DMS153 treated with DMSO at 0.1 percent for 48 hours (cell line): ENCODE data around the gene VTI1A.
"Not testable (repeated sequence)": the region's sequence is repeated elsewhere in the genome, so short reads cannot be mapped to it uniquely, and the experiment has no call there.

Source experiments
- DNase-seq: peaks from one replicate; lab custom pipeline; 2025; ENCODE audit not compliant: unreplicated experiment; lab: John Stamatoyannopoulos, UW

Gene VTI1A

GRCh38 chr10:112716076-112716475 is 269.1 kb downstream of the VTI1A start:
- DNase-seq, result no peak

DNA sequence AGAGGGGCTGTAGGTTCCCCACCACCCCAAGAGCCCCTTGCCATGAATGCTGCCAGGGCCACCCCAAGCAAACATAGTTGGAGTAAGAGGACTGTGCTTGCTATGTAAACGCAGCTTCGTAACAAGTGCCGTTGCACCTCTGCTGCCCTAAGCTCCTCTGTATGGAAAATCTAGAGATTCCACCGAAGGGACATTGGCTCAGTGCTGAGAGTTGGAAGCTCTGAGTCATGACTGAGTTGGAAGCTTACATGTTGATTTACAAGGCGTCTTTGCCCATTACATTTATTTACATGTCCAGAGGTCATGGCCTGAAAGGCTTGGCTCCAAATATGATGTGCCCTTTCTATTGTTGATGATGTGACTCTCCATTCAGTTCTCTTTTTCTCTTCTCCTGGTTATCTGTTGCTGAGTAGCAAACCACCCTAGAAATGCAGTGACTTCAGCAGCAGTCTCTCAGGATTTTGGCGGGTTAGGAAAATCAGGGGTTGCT is 270.0 kb downstream of the VTI1A start:
- no peak for DNase-seq

GRCh38 chr10:112720178-112720577 is 273.2 kb downstream of the VTI1A start:
- no peak for DNase-seq

- no peak for DNase-seq
These were observed 274.2 kb downstream of the VTI1A start for GRCh38 chr10:112721080-112721698.

GRCh38 chr10:112722758-112723157 is 275.7 kb downstream of the VTI1A start:
- no peak for DNase-seq

DNA sequence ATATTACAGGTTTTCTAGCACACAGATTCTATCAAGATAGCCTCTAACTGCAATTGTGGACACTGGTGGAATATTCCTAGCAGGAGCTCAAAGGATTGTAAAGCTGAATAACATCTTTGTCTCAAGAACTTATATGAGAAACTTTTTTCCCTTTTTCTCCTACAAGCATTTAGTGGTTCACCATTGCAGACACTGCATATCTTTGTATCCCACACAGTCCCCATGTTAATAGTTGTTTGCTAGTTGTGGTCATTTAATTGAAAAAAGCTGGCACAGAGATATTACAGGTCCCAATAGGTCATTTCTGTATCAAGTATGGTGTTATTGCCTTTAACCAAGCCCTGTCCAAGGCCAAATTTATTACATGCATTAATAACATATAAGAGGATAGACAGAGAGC is 276.9 kb downstream of the VTI1A start:
- no peak for DNase-seq

- DNase-seq, result no peak
These were observed 277.5 kb downstream of the VTI1A start for GRCh38 chr10:112724404-112724991.

GRCh38 chr10:112728118-112728883 is 281.3 kb downstream of the VTI1A start:
- no peak for DNase-seq

DNA sequence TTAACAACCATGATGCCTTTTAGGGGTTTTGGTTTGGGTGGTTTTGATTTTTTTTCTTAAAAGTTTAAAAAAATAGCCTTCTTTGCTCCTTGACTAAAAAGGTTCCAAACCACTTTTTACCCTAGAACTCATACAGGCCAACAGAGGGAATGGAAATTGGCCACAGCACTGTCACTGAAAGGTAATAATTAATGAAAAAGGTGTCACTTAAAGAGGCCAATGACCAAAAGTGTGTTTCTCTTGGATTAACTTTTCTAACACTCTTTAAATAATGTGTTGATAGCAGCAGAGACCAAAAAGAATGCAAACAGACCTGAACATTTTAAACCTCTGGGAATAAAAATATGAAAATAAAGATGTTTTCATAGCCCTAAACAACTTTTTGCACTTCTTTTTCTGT is 282.0 kb downstream of the VTI1A start:
- no peak for DNase-seq

DNA sequence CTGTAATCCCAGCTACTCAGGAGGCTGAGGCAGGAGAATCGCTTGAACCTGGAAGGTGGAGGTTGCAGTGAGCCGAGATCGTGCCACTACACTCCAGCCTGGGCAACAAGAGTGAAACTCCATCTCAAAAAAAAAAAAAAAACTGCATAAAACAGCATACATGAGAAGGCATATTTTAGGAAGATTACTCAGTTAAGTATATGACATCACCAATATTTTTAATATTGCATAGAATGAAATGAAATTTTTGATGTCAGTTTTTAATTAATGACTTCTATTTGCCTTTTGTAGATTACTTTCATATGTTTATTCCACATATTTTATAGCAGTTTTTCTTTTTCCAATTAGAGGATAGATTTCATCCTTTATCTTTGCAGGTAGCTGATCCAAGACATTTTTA is 284.4 kb downstream of the VTI1A start:
- not testable (repeated sequence) for DNase-seq

DNA sequence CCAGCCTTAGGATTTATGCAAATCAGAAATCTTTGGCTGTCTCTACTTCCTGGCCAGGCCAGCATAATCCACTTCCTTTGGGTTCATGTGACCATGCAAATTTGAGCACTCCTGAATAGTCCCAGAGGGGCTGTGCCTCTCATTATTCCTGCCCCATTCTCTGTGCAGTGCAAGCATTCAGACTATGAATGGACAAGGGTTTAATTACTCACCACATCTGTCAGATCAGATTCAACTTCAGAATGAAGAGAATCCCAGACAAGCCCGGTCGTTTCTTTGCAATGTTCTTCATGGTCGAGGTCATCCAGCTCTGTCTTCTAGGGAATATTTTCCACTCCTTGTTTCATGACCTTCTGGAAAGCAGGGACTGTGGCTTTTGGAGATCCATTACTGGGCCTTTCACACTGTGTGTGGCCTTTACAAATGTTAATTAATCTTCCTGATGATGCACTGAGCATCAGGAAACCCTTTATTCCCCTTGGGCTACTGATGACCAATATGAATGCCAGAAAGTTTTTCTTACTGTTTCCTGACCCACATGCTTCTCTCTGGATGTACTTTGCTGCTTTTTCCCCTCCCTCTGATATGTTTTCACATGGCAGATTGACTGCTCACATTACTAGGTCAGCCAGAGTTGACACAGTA is 285.4 kb downstream of the VTI1A start:
- DNase-seq, result peak; percentile 14

DNA sequence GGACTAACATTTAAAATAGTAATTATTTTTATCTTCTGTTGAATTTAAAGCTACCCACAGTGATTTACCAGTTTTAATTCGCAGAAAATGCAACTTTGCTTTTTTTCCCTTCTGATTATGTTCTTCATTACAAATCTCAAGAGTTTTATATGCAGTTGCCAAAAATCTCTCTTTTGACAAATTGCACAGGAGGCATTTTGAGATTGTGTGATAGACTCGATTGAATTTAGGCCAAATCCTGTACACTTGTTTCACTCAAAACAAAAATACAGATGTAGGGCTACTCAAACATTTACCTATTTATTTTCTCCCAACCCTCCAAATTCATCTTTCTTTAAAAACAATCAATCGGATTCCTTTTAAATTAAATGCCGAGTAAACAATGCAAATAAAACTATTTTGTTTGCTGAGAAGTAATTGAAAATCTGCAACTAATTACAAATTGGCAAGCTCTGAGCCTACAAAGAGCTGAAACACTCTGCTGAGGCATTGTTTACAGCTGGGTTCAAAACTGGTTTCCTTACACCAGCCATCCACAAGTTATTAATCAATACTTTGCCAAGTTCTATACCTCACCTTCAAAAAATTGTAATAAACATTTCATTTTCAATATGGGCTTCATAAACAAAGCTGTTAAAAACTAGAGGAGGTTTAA is 288.2 kb downstream of the VTI1A start:
- DNase-seq, result no peak

GRCh38 chr10:112738606-112739591 is 291.9 kb downstream of the VTI1A start:
- DNase-seq, result no peak

GRCh38 chr10:112739592-112740353 is 292.8 kb downstream of the VTI1A start:
- DNase-seq, result no peak

- DNase-seq, result peak; percentile 47
These were observed 294.9 kb downstream of the VTI1A start for GRCh38 chr10:112741830-112742402.

DNA sequence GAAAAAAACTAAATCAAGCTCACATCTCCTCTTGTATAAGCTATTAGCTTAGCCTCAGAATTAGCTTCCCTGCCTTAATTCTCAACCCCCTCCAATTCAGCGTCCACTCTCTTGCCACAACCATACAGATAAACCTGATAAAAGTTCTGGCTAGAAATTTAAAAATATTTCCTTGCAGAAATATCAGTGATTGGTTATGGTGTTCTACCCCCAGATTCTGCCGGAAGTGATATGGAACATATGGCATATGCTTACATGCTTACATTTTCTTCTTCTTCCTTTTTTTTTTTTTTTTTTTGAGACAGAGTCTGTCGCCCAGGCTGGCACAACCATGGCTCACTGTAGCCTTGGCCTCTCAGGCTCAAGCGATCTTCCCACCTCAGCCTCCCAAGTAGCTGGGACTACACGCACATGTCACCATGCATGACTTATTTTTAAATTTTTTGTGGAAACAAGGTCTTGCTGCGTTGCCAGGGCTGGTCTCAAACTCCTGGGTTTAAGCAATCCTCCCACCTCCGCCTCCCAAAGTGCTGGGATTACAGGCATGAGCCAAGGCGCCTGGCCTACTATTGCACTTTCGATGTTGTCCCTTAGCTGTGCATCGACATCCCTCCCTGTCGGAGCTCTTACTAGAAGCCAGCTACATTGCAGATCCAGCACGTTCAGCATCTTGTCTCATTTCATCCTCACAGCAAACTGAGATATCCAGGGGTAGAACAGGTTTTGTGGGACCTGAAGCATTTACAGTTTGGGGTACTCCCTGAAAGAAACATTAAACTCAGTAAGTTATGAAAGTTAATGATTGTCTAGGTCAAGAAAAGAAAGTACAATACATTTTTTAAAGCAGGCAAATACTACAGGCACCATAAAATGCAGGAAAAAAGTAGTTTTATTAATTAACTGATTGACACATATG is 297.4 kb downstream of the VTI1A start:
- DNase-seq, result no peak

- no peak for DNase-seq
These were observed 299.3 kb downstream of the VTI1A start for GRCh38 chr10:112746329-112746728.
